Osteoblast (primary cell): Measurements from ENCODE around the gene ECHDC3. TPM values are rescaled to one million over a fixed set of nuclear protein-coding genes. Genes with fewer than 3 reads are reported as not detected.

Experiments used
- DNase-seq: peaks from one replicate; pipeline ENCODE4 v3.0.0; 2011; ENCODE audit warnings: low spot score, mixed read lengths; ENCODE audit not compliant: insufficient read length; ENCODE audit errors: missing footprints
- H2AFZ ChIP-seq: 2 replicates; pipeline ENCODE4 v1.6.0; 2011; ENCODE audit warnings: mild to moderate bottlenecking, low read length
- H3K27ac ChIP-seq: 2 replicates; pipeline ENCODE4 v1.5.1; 2011; ENCODE audit warnings: mild to moderate bottlenecking, low read depth, low read length, moderate library complexity
- H3K27me3 ChIP-seq: 2 replicates; pipeline ENCODE4 v1.6.0; 2012; ENCODE audit warnings: mild to moderate bottlenecking, control low read depth, inconsistent platforms, low read length, moderate library complexity; ENCODE audit not compliant: insufficient read depth
- H3K36me3 ChIP-seq: 2 replicates; pipeline ENCODE4 v1.5.1; 2011; ENCODE audit warnings: mild to moderate bottlenecking, low read length, control low read depth, moderate library complexity; ENCODE audit not compliant: insufficient read depth
- H3K4me1 ChIP-seq: 2 replicates; pipeline ENCODE4 v1.5.1; 2011; ENCODE audit warnings: mild to moderate bottlenecking, low read length, control low read depth, moderate library complexity; ENCODE audit not compliant: insufficient read depth
- H3K4me2 ChIP-seq: 2 replicates; pipeline ENCODE4 v1.6.0; 2011; ENCODE audit warnings: mild to moderate bottlenecking, low read length; ENCODE audit not compliant: insufficient read depth
- H3K4me3 ChIP-seq: fragments of 200-600 bp; sonication (generic); 3 replicates; pipeline ENCODE4 v1.5.1; 2012; ENCODE audit warnings: mild to moderate bottlenecking, low read length, inconsistent platforms; ENCODE audit not compliant: insufficient read depth
- H3K79me2 ChIP-seq: 2 replicates; pipeline ENCODE4 v1.6.0; 2012; ENCODE audit warnings: mild to moderate bottlenecking, low read length, control low read depth, inconsistent platforms; ENCODE audit not compliant: insufficient read depth
- H3K9me3 ChIP-seq: 2 replicates; pipeline ENCODE4 v1.5.1; 2011; ENCODE audit warnings: low read depth, low read length, control low read depth
- H4K20me1 ChIP-seq: 2 replicates; pipeline ENCODE4 v1.6.0; 2012; ENCODE audit warnings: mild to moderate bottlenecking, low read length, control low read depth; ENCODE audit not compliant: insufficient read depth
- total RNA-seq: library from RNA; depleted of rRNA; stranded (reverse); fragments of >200 nt; gene quantifications from 2 replicates; pipeline ENCODE4 v1.2.3, GENCODE V29; 2012
- TF ChIP-seq, protein P1 (sequence below): IDR thresholded peaks from 2 replicates; pipeline ENCODE4 v1.5.1; 2011; ENCODE audit warnings: mild to moderate bottlenecking, low read depth, low read length, moderate library complexity; ENCODE audit errors: extremely low read depth

ECHDC3 gene, protein sequence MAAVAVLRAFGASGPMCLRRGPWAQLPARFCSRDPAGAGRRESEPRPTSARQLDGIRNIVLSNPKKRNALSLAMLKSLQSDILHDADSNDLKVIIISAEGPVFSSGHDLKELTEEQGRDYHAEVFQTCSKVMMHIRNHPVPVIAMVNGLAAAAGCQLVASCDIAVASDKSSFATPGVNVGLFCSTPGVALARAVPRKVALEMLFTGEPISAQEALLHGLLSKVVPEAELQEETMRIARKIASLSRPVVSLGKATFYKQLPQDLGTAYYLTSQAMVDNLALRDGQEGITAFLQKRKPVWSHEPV
- total RNA-seq: 0.36 and 13.8 TPM in 2 replicates

DNA sequence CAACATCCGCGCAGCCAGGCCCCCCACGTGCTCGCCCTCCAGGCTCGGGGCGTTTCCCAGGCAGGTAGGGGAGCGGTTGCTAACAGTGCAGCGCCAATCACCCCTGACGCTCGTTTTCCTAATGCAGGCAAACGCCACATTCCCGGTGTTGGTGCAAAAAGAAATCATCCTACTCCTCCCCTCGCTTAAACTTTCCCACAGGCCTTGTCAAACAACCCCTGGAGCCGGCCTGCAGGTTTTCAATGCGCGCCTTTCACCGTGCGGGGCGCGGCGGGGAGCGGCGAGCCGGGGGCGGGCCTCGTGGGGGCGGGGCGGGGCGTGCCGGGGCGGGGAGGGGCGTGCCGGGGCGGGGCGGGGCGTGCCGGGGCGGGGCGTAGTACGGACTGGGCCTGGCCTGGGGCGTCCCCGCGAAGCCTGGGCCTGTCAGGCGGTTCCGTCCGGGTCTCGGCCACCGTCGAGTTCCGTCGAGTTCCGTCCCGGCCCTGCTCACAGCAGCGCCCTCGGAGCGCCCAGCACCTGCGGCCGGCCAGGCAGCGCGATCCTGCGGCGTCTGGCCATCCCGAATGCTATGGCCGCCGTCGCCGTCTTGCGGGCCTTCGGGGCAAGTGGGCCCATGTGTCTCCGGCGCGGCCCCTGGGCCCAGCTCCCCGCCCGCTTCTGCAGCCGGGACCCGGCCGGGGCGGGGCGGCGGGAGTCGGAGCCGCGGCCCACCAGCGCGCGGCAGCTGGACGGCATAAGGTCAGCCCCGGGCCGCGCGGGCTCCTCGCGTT, at the start of gene ECHDC3:
ECHDC3 (plus strand) TSS at position 374 of the 770 bp plus-strand sequence; CDS start at position 569, 195 bp downstream.
- Histone ChIP-seq H3K27ac (no peak within 1 kb of the TSS), H3K4me3 (peak within 1 kb of the TSS; percentile 65), H2AFZ (peak within 1 kb of the TSS; percentile 74), H4K20me1 (no peaks in the 10 kb centered on the region), H3K27me3 (no peaks in the 10 kb centered on the region), H3K4me1 (peaks cover 8% of the 10 kb centered on the region), H3K36me3 (no peaks in the 10 kb centered on the region), H3K9me3 (no peaks in the 10 kb centered on the region), H3K79me2 (no peaks in the 10 kb centered on the region), H3K4me2 (peak within 1 kb of the TSS; percentile 82)
- TF ChIP-seq, protein P1, sequence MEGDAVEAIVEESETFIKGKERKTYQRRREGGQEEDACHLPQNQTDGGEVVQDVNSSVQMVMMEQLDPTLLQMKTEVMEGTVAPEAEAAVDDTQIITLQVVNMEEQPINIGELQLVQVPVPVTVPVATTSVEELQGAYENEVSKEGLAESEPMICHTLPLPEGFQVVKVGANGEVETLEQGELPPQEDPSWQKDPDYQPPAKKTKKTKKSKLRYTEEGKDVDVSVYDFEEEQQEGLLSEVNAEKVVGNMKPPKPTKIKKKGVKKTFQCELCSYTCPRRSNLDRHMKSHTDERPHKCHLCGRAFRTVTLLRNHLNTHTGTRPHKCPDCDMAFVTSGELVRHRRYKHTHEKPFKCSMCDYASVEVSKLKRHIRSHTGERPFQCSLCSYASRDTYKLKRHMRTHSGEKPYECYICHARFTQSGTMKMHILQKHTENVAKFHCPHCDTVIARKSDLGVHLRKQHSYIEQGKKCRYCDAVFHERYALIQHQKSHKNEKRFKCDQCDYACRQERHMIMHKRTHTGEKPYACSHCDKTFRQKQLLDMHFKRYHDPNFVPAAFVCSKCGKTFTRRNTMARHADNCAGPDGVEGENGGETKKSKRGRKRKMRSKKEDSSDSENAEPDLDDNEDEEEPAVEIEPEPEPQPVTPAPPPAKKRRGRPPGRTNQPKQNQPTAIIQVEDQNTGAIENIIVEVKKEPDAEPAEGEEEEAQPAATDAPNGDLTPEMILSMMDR: no peak
- DNase-seq: peak; percentile 94

- Histone ChIP-seq H3K4me1 (no peaks in the 10 kb centered on the region), H3K4me3 (no peak overlapping the region), H3K27me3 (peaks cover 14% of the 10 kb centered on the region), H3K27ac (no peak overlapping the region), H4K20me1 (no peaks in the 10 kb centered on the region), H3K9me3 (no peaks in the 10 kb centered on the region), H3K4me2 (no peak overlapping the region), H3K36me3 (no peaks in the 10 kb centered on the region), H2AFZ (no peak overlapping the region), H3K79me2 (no peaks in the 10 kb centered on the region)
- no peak for DNase-seq
- TF ChIP-seq, protein P1: no peak
These were observed 48.8 kb upstream of the ECHDC3 start for GRCh38 chr10:11693376-11693775.

DNA sequence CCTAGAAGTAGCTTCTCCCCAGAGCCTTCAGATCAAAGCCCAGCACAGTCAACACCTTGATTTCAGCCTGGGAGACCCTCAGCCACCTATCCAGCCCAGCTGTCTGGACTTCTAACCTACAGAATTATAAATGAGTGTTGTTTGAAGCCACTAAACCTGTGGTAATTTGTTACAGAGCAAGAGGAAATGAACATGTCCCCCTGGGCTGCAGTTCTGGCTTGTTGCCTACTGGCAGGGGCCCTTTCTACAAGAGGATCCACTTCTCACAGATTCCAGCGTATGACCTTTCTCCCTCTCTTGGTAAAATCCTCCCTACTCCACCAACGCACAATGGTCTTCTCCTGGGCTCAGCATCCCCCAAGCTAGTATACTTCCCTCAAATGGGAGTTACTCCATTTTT, 46.4 kb upstream of the ECHDC3 start:
- Histone ChIP-seq H3K4me1 (no peaks in the 10 kb centered on the region), H3K27ac (no peak overlapping the region), H3K79me2 (no peaks in the 10 kb centered on the region), H2AFZ (no peak overlapping the region), H3K4me2 (no peak overlapping the region), H4K20me1 (no peaks in the 10 kb centered on the region), H3K4me3 (no peak overlapping the region), H3K27me3 (peaks cover 9% of the 10 kb centered on the region), H3K9me3 (no peaks in the 10 kb centered on the region), H3K36me3 (no peaks in the 10 kb centered on the region)
- TF ChIP-seq, protein P1: no peak
- DNase-seq: no peak
